PC-9 (cell line): ENCODE results near the gene NPSR1.

Source experiments
- CTCF ChIP-seq: fragments of 200-600 bp; sonication (generic); conservative IDR thresholded peaks from 2 replicates; pipeline ENCODE4 v1.6.1; 2017; ENCODE audit warnings: mixed run types, antibody characterized with exemption, mild to moderate bottlenecking, moderate library complexity
- EZH2 ChIP-seq: fragments of 200-600 bp; sonication (generic); IDR thresholded peaks from 2 replicates; pipeline ENCODE4 v1.8.0; 2017; ENCODE audit warnings: antibody characterized with exemption, low read depth

- TF ChIP-seq CTCF (no peak), EZH2 (no peak)
Measured at GRCh38 chr7:34762764-34763163, 104.7 kb downstream of the NPSR1 start.
